Superior temporal gyrus (tissue), 1 donor: ENCODE results near the gene RPL22.
A peak's percentile ranks its signal among the peaks of the same experiment; 100 is the strongest.
"Not testable (repeated sequence)": the region's sequence is repeated elsewhere in the genome, so short reads cannot be mapped to it uniquely, and the experiment has no call there.

Experiments used
- DNase-seq: peaks from one replicate; pipeline ENCODE4 v3.0.0-alpha.2; 2016; ENCODE audit errors: extremely low spot score

The RPL22 gene

DNA sequence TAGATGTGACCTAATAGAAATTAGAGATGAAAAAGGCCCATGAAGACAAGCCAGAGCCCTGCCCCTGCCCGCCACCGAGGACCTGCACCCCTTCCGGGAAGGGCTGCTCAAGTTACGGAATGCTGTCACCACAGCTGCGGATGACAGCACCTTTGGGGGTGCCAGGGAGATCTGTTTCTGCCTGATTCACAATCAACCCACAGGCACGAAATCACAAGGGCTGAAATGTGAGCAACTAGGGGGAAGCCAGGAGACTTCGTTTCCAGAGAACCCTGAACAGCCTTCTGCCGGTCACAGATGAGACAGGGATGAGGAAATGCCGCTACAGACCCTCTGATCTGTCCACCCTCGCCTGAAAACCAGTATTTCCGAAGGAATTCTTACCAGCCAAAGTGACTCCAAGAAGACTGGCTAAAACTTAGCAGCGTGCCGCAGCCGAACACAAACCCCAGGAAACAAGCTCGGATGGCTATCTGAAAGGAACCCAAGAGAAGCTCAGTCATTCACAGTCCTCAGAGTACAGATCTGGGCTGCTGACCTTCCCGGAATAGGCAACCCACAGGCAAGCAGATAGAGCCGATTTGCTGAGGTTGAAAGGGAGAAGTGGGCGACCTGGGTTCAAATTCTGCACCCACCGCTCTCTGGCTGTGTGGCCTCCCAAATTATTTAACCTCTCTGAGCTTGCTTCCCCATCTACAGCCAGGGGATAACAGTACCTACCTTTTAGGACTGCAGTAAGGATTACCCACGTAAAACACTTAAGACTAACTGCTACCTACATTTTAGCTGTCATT, 35.3 kb upstream of the RPL22 start:
- no peak for DNase-seq

- no peak for DNase-seq
Observed at GRCh38 chr1:6233376-6233775, 34.0 kb upstream of the RPL22 start.

GRCh38 chr1:6225651-6226050, 26.3 kb upstream of the RPL22 start:
- DNase-seq, result no peak

DNA sequence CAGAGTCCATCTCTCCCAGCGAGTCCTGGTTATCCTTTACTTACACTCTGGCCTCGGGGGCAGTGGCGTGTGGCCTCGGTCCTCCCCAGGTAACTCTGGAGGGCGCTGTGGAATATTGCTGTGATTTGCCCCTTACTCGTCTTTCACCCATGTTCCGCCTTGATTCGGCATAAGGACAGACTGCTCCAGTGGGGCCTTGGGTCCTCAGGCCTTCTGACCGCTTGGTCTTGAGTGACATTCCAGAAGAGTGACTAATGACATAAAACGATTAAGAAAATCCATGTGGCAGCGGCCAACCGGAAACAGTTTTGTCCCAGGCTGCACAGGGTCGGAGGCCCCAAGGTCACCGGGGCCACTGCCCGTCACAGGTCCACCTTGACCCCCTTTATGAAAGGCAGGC, 25.3 kb upstream of the RPL22 start:
- DNase-seq, result no peak

- DNase-seq, result no peak
Observed at GRCh38 chr1:6223617-6224016, 24.2 kb upstream of the RPL22 start.

- no peak for DNase-seq
Observed at GRCh38 chr1:6222636-6223035, 23.2 kb upstream of the RPL22 start.

DNA sequence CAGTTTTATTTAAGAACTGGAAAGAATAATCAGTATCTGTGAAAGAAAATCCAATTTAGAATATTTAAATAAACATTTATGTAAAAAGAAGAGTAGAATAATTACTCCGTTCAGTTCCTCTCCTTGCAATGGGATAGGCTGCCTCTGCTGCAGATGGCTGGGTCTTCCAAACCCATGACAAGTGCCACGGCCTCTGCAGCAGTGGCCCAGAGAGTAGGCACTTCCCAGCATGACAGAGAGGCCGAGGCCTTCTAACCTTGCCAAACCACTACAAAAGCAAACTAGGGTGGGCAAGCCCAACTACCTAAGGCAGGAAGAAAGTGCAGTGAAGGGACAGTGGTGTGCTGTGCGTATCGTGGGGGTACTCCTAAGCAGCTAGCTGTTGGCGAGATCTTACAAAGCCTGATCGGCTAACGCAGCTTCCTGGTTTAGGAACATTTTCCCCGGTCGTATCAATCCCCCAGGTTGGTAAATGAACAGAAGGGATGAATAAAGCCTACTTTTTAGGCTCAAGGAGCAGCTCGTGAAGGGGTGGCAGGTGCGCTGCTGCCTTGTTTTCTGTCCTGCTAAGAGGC, 21.9 kb upstream of the RPL22 start:
- DNase-seq, result no peak

GRCh38 chr1:6220236-6220635, 20.8 kb upstream of the RPL22 start:
- DNase-seq, result no peak

DNA sequence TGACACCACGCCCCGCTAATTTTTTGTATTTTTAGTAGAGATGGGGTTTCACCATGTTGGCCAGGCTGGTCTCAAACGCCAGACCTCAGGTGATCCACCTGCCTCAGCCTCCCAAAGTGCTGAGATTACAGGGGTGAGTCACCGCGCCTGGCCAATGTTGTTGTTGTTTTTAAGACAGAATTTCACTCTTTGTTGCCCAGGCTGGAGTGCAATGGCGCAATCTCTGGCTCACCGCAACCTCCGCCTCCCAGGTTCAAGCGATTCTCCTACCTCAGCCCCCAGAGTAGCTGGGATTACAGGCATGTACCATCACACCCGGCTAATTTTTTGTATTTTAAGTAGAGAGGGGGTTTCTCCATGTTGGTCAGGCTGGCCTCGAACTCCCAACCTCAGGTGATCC, 20.2 kb upstream of the RPL22 start:
- DNase-seq, result not testable (repeated sequence)

DNA sequence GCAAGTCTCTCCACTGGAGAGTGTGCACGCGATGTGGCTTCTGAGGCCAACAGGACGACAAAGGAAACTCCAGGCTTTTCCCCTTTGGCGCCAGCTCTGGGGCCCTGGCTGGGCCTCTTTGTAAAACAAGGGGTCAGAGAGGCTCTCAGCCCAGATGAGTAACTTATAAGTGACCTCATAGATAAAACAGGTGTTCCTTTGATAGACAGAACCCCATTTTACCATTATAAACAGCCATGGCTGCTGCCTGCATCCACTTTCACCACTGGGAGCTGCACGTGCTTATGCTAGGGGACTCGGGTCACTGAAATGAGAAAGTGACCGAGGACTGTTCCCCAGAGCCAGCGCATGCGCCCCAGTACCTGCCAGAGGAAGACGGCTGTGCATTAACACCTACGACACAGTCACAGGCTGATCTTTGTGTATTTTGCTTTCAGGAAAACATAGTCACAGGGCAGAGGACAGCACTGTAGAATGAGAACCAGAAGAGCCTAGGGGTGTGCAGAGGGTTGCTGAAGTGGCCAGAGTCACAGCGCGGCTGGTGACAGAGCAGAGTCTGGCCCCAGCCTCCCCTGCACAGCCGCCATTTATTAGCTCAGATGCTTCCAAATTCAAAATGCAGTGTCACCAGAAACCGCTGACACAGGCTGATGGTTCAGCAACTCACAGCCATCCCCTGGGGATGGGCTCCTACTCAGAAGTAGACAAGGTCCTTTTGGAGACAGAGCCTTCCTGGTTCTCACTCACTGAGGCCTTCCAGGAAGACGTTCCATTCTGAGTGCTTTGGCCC, 19.2 kb upstream of the RPL22 start:
- no peak for DNase-seq

DNA sequence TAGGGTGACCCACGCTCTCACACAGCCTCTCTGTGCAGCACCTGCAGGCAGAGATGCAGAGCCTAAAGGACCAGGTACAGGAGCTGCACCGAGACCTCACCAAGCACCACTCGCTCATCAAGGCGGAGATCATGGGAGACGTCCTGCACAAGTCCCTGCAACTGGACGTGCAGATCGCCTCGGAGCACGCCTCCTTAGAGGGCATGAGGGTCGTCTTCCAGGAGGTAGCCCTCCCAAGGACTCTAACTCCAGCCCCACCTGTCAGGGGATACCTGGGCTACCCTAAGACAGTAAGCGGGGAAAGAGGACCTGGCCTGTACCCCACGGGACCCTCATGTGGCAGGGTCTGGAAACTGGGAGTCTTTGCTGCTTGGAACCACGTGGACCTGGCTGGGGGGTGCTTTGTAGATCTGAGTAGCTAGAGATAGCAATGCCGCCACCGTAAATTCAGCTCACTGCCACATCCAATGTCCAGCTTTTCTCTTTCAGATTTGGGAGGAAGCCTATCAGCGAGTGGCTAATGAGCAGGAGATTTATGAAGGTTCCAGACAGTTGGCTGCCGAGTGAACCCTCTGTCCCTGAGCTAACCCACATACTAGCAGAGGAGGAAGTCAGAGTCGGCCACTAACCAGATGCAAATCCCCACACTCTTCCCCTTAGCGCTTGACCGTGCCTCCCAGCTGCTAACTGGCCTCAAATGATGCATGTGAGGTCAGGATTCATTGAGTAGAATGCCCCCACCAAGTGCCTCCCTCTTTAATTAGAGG, 13.0 kb upstream of the RPL22 start:
- DNase-seq, result no peak

GRCh38 chr1:6211731-6212130, 12.3 kb upstream of the RPL22 start:
- no peak for DNase-seq

DNA sequence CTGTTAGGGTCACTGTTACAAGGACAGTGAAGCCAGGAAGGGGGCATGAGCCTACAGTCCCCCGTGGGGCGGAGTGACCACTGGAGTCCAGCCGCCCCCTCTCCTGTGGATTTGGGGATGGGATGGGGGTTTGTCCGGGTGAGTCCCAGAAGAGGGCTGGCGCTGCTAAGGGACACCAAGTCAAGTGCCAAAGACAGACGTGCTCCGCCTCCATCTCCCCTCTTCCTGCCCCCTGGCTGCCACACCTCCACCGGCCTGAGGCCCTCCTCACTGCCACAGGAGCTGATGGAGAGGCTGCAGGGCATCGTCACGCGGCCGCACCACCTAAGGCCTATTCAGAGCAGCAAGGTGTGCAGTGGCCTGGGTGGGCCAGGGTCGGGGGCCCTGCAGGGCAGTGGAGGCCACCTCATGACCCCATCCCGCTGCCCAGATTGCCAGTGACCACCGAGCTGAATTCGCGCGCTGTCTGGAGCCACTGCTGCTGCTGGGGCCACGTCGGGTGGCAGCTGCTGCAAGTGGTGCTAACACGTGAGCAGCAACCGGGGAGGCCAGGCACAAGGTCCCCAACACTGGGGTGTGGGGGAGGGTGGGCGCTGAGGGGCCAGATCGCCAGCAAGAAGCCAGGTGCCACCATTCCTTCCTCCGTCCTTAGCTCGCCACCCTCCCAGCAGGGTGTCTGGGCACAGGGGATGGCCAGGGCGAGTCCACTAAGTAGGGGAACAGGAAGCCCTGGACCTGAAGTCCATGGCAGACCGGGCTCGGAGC, 11.4 kb upstream of the RPL22 start:
- DNase-seq, result no peak

GRCh38 chr1:6209661-6210580, 10.5 kb upstream of the RPL22 start:
- no peak for DNase-seq

- DNase-seq, result peak; percentile 41
Observed at GRCh38 chr1:6208723-6209660, 9.6 kb upstream of the RPL22 start.

DNA sequence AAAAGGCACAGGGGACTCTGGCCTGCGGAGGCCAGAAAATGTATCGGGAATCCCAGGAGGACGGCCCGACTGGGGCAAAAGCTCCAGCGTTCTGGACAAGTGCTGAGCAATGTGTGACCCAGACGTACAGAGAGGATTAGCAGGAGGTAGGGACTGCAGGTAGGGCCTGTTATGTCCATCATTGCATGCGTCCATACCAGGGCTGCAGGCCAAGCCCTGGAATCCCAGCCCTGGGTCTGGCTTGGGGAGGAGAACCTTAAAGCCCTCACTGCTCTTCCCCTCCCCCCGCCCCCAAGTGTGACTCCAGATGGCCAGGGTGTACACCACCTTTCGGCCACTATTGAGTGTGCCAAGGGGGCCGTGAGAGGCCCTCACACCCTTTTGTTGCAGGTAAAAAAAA, 8.5 kb upstream of the RPL22 start:
- no peak for DNase-seq

DNA sequence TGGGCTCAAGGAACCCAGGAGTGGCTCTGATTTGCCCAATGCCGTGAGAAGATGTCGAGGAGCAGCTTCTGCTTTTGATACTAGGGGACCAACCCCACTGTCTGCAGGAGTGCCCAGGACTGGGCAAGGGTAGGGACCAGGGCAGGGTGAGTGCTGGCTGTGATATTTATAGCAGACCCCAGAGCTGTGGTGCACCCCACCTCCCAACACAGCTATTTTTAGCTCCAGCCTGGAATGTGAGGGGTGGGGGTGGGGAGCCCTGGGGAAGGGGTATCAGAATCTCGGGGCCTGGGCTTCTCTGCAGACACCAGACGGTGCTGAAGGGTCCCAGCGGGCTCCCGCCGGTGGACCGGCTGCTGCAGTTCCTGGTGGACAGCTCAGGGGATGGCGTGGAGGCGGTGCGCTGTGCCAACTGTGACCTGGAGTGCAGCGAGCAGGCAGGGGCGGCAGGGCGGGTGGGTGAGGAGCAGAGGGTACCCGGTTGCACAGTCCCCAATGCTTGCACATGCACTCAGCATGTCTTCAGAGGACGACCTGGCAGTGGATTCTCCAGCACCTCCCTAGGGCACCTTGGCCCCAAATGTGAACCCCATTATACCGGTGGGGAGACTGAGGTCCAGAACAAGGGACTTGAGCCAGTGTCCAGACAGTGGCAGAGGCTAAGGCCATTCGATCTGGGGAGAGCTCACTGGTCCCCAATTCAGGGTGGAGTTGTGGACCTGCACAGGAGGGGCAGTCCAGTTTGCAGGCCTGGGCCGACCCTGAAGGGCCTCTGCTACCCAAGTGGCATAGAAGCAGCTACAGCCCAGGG, 7.9 kb upstream of the RPL22 start:
- DNase-seq, result no peak

- no peak for DNase-seq
Observed at GRCh38 chr1:6206520-6206855, 7.1 kb upstream of the RPL22 start.
